ENCODE measurements around the gene RAD52.

Gene RAD52

GRCh38 chr12:910416-910815 is 39.1 kb downstream of the RAD52 start:
- TF ChIP-seq CTCF (conservative IDR thresholded peaks at IDR 0.05; ENCODE audit: control insufficient read depth, insufficient read depth, low read depth, low read length): no peak
- no peak for DNase-seq (ENCODE audit: low read depth)
- H3K4me3 ChIP-seq (ENCODE audit: control insufficient read depth, low read depth, low read length): no peak overlapping the region

- no peak for DNase-seq (ENCODE audit: low read depth)
- H3K4me3 ChIP-seq (ENCODE audit: control insufficient read depth, low read depth, low read length): no peak overlapping the region
- no peak for TF ChIP-seq CTCF (conservative IDR thresholded peaks at IDR 0.05; ENCODE audit: control insufficient read depth, insufficient read depth, low read depth, low read length)
Measured at GRCh38 chr12:909861-910260, 39.6 kb downstream of the RAD52 start.

- DNase-seq (ENCODE audit: low read depth): no peak
- no peak overlapping the region for H3K4me3 ChIP-seq (ENCODE audit: control insufficient read depth, low read depth, low read length)
- no peak for TF ChIP-seq CTCF (conservative IDR thresholded peaks at IDR 0.05; ENCODE audit: control insufficient read depth, insufficient read depth, low read depth, low read length)
Measured at GRCh38 chr12:907413-908185, 41.9 kb downstream of the RAD52 start.

- no peak for DNase-seq (ENCODE audit: low read depth)
- H3K4me3 ChIP-seq (ENCODE audit: control insufficient read depth, low read depth, low read length): no peak overlapping the region
- no peak for TF ChIP-seq CTCF (conservative IDR thresholded peaks at IDR 0.05; ENCODE audit: control insufficient read depth, insufficient read depth, low read depth, low read length)
Measured at GRCh38 chr12:906062-906585, 43.4 kb downstream of the RAD52 start.

GRCh38 chr12:905261-906031 is 44.0 kb downstream of the RAD52 start:
- no peak for TF ChIP-seq CTCF (conservative IDR thresholded peaks at IDR 0.05; ENCODE audit: control insufficient read depth, insufficient read depth, low read depth, low read length)
- no peak for DNase-seq (ENCODE audit: low read depth)

GRCh38 chr12:904010-904414 is 45.5 kb downstream of the RAD52 start:
- H3K4me3 ChIP-seq (ENCODE audit: control insufficient read depth, low read depth, low read length): no peak overlapping the region
- TF ChIP-seq CTCF (conservative IDR thresholded peaks at IDR 0.05; ENCODE audit: control insufficient read depth, insufficient read depth, low read depth, low read length): no peak
- DNase-seq (ENCODE audit: low read depth): no peak

More at GRCh38 chr12:905261-906031, 44.0 kb downstream of the RAD52 start:
- H3K4me3 ChIP-seq (ENCODE audit: control insufficient read depth, low read depth, low read length): no peak overlapping the region

Measured in fibroblast of mammary gland (primary cell).